Kidney glomerular epithelial cell (primary cell): Measurements from ENCODE around the gene IYD.

ENCODE experiments used
- DNase-seq: peaks from one replicate; lab custom pipeline; 2025; lab: John Stamatoyannopoulos, UW

The IYD gene

GRCh38 chr6:150394899-150395295 lies 26.1 kb downstream of the IYD start:
- no peak for DNase-seq

GRCh38 chr6:150395388-150396009 lies 26.7 kb downstream of the IYD start:
- DNase-seq: peak; percentile 43

DNA sequence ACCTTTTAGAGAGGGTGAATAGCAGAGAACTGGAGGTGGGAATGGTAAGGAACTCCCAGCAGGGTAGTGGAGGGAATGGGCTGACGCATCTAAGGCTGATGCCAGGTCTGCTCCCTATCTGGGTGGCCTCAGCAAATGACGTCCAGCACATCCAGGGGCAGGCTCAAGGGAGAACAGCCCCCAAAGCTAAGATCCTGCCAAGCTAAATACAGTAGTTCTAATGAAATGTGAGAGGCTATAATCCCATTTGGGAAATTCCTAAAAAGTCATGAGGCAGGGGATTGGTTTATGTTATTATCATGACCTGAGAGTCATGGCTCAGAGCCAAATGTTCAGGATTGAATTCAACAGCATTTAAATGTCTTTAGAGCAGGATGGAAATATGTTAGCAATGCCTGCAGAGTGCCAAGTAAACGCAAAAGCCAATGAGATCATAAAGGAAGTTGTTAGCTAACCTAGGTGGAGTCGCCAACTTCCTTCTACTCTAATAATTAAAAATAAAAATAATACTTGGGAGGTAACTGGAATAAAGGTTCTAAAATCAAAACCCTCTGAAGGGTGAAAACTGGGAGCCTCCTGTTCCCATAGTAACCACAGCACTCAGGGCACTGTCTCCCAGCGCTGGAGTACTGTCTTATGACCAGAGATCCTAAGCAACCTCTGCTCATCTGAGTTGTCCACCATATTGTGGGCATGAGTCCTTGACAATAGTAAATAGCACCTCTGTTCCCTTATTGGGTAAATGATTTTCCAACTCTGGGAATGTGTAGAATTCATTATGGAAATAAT lies 34.8 kb downstream of the IYD start:
- DNase-seq: peak; percentile 95

GRCh38 chr6:150406948-150407347 lies 38.1 kb downstream of the IYD start:
- no peak for DNase-seq

GRCh38 chr6:150408842-150409241 lies 40.0 kb downstream of the IYD start:
- no peak for DNase-seq

DNA sequence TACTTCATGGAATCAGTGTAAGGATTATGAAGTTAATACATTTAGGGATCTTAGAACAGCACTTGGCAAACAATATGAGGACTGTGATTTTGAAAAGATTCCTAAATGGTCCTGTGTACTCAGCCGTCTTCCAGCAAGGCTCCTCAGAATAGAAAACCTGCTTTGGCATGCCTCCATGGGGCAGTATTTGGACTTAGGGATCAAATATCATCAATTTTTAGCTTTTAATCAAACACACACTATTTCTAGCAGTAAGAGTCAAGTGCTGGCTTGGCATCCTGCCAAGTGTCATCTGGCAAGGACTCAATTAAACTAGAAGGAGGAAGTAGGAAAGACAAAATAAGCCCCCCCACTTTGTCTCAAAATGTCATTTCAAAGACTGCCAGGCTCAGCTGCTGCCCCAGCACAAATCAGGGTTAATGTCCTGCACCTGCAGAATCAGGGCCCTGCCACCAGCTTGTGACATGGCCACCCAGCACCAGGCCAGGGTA lies 40.8 kb downstream of the IYD start:
- no peak for DNase-seq

DNA sequence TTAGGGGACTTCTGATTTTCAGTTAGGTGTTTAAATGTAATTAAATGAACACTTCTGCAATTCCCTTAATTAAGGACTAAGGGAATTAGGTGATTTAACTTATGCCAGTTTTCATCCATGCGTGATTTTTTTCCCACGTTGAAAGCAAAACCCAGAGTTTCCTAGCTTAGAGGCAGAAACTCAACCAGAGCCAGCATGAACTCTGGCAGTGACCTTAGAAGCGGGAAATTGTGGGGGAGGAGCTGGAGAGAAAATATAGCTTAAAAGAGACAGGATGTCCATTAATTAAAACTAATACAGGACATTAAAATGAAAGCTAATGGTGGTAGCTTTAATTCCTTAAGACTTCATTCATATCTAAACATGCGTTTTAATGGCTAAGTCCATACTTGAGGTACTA lies 41.6 kb downstream of the IYD start:
- DNase-seq: no peak

DNA sequence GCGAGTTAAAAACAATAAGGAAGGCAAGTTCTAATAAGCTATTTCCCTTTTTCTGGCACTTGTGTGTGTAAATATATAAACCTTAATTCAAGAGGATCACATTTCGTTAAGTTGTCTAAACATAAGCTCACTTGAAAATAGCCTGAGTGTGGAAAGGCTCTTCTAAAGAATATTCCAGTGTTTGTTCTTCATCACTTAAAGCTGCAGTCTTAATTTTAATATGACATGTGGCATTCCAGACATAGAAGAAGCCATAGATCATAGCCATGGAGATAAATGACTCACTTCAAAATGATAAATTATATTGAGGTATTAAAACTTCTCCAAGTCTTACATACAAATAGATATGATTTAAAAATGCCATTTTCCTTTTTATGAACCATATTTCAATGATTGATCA lies 42.1 kb downstream of the IYD start:
- peak; percentile 40 for DNase-seq

DNA sequence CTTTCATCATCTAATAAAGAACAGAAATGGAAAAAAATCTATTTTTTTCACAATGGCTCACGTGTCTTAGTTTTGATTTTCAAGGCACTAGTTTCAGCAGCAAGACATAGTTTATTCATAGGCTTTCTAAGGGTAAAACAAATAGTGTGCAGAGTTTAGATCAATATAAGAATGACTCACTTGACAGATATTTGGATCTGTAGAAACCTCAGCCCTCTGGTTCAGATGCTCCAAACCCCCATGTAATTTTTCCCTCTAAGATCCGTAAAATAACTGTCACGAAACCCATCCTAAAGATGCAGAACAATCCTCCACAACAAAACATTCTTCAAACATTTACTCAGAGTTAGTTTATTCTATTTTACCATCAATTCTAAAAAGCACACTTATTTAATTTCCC lies 43.4 kb downstream of the IYD start:
- DNase-seq: no peak

DNA sequence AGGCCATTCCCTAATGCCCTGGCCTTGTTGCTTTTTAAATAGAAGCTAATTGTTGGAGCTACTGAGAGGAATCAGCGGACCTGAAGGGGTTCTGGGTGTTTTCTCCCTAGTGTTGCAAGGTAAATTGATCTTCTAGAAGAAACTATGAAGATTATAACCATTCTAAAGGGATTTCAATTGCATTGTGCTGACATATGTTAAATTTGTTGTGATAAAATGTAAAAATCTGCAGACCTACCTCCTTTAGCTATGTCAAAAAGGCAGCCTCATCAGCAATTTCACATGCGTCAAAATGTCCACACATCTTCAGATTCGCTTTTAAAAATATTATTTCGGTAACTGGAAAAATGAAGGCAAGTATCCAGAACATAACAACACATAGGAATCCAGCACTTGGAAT lies 44.4 kb downstream of the IYD start:
- DNase-seq: no peak

DNA sequence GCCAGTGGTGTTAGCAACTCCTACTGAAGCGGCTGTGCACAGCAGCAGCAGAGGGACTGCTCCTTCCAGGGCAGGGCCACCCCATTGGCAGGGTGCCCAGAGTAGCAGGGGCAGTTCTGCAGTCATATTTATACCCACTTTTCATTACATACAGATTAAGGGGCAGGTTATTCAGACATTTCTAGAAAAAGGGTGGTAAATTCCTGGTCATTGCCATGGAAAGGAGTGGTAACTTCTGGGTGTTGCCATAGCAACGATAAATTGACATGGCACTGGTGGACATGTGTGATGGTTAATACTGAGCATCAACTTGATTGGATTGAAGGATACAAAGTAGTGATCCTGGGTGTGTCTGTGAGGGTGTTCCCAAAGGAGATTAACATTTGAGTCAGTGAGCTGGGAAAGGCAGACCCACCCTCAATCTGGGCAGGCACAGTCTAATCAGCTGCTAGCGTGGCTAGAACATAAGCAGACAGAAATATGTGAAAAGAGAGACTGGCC lies 45.0 kb downstream of the IYD start:
- no peak for DNase-seq

DNA sequence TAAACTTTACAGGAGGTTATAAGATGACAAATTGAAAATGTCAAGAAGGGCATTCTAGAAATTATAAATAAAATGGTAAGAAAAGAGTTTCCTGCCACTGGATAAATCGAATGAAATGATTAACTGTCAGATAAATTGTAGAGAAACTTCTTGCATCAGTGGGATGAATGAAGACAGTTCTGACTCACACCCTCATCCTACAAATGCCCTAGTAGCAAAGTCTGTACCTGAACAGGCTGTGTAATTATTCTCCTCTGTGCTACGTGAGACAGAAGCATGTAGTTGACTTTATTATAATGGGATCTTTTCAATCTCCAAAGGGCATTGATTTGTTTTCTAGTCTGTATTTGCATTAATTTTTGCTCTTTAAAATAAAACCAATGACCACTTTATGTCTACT lies 47.3 kb downstream of the IYD start:
- no peak for DNase-seq

GRCh38 chr6:150417250-150417649 lies 48.4 kb downstream of the IYD start:
- no peak for DNase-seq

DNA sequence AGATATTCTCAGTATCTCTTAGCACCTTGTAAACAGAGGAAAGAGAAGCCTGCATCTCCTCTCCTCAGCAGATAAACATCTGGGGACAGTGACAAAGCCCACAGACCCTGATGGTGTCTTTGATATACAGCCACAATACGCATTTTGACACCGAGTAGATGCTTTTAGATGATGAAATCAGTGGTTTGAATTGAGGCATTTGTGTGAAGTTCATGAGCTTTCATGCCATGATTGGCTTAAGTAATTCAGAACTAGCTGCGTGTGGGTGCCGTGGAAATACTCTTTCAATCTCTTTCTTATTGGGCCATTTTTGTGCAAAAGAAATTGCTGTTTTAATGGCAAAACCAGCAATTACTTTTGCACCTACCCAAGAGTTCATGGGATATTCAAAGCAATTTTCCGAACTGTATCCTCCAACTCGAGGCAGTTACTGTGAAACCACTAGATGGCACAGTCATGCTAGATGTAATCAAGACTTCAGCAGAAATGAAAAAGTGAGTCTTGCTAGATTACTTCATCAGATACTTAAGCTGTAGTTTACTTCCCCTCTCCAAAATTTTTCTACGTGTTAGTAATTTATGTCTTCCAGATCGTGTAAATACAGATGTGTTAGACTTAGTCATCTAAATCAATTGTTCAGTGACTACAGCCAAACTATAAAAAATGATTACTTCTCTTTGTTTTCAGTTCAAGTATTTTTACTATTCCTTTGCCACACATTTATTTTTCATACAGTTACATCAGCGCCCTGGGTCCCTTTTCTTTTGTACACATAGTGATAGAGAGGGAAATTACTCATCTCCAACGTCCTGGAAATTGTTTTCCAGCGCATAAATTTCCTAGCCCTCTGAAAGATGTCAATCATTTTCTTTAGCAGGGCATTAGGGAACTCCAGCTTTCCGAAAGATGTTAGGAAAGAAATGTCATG lies 49.4 kb downstream of the IYD start:
- peak; percentile 87 for DNase-seq

DNA sequence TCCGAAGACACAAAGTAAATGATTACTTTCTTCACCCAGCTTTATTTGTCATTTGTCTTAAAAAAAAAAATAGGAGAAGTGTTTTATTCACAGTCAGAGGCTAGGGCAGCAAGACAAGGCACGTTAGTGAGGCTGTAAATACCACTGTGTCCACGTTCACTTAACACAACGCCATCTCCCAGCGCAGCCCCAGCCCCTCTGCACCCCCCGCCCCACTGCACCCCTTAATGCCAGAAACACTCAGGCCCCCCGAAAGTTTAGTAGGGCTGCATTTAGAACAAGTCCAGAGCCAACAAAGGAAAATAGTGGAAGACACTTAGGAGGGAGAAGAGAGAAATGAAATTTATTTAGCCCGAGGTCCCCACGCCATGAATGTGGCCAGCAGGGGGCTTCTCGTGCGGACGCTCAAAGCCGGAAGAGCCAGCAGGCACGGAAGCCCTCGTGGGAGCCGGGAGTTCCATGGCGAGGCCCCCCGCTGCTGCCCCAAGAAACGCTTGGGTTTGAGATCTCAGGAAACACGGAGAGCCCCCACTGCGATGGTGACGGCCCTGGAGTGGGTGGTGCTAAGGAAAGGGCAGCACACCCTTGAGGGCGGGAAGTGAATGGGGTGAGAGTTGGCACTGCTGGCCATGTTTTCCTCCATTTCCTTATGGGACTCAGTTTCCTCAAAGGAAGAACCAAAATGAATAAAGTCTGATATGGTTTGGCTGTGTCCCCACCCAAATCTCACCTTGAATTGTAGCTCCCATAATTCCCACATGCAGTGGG lies 50.2 kb downstream of the IYD start:
- DNase-seq: peak; percentile 47

GRCh38 chr6:150420428-150420827 lies 51.6 kb downstream of the IYD start:
- DNase-seq: no peak

DNA sequence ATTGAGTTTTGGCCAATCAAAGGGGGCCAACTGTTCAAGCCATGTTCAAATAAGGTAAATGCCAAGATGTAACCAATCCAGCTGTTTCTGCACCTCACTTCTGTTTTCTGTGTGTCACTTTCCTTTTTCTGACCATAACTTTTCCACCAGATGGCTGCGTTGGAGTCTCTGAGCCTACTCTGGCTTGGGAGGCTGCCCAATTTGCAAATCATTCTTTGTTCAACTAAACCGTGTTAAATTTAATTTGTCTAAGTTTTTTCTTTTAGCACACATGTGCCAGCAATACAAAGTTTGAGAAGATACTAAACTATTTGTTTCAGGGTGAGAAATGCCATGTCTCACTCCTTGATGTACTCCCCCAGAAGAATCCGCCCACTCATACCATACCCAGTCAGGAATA lies 52.1 kb downstream of the IYD start:
- no peak for DNase-seq

- DNase-seq: no peak
Measured at GRCh38 chr6:150425508-150425907, 56.7 kb downstream of the IYD start.

GRCh38 chr6:150426198-150426597 lies 57.4 kb downstream of the IYD start:
- no peak for DNase-seq

- no peak for DNase-seq
Measured at GRCh38 chr6:150427037-150427602, 58.3 kb downstream of the IYD start.

DNA sequence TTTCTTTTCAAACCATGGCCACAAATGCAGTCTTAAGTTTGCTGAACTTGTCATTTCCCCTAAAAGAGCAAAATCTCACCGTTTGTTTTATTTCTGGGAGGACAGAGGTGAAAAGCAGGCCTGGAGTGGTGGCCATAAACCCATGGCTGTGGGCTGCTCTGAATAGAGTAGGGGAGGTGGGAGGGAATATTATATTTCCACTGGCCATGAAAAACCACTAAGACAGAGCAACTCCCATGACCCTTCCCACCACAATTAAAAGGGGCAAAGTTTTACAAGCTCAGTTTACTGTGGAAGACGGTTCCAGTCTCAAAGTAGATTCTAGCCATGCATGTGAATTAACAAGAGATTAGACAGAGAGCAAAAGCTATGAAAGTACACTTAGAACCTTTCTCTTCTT lies 59.0 kb downstream of the IYD start:
- no peak for DNase-seq
